Stimulated activated CD4-positive, alpha-beta T cell treated with anti-CD3 and anti-CD28 coated beads, Interleukin-4, amount 100 ng/mL, for 1 hour (primary cell): ENCODE measurements around the gene PAGE4.
A peak's percentile ranks its signal among the peaks of the same experiment; 100 is the strongest.

Experiments
- DNase-seq: peaks from one replicate; pipeline ENCODE4 v3.0.0-alpha.2; 2020

PAGE4 gene

DNA sequence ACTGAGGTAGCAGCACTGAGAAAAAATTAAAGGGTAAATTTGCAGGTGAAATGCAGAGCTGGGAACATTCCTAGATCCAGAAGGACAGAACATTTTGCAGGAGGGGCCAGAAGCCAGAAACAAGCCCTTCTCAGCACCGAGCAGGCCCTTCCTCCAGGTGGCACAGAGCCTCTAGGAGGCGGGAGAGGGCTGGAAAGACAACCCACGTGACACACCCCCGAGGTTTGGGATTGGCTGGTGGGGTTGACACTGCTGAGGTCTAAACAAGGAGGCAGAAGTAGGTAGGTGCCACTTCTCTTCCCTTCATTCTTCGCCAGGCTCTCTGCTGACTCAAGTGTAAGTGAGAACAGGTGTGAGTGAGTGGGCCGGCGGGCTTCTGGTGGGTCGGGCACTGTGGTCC lies at the start of gene PAGE4:
Gene PAGE4 (plus strand): TSS at position 288 of the 400 bp plus-strand sequence. CDS start 1,126 bp downstream, outside the sequence.
- no peak for DNase-seq

DNA sequence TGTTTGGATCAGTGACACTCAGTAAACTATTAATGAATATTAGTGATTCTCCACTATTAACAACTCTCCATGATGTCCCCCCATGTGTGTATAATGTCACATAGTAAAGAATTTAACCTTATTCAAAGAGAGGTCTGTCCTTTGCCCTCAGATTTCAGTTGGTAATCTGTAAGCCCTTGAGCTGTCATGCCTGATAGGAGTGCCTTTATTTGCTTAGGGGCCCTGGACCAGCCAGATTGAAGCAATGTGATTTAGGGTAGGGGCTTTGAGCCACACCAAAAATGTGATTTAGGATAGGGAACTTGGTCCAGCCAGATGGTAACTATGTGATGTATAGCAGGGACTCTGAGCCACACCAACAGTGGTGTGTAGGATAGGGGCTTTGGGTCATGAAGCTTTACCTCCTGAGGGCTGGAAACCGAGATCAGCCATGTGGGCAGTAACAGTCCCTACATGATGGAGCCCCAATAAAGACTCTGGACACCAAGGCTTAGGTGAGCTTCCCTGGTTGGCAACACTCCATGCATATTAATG lies 44.3 kb upstream of the PAGE4 start:
- DNase-seq = no peak

DNA sequence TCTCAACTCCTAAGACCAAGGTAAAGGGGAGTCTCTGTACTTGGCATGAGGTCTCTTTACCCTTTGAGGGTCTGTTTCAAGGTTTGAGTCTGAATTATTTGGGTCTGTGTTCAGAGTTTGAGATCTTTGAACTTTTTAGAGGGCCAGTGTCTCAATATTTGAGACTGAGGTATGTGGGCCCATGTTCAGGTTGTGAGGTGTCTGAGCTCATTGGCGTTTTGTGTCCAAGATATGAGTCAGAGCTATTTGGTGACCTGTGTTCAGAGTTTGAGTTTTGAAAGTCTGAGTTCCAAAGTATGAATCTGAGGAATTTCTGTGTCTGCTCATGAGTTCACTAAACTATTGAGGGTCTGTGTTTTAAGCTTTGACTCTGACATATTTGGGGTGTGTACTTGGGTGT lies 36.7 kb upstream of the PAGE4 start:
- DNase-seq = no peak

DNA sequence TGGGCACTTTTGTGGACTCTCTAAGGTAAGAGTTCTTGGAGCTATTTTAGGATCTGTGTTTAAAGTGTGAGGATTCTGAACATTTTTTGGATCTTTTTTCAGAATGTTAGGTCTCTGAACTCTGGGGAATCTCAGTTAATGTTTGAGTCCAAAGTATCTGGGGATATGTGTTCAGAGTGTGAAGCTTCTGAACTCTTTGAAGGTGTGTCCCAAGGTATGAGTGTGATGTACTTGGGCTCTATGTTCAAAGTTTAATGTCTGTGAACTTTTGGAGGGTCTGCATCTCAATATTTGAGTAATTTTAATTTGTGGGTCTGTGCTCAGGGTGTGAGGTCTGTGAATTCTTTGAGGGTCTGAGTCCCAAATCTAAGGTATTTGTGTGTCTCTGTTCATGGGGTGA lies 35.4 kb upstream of the PAGE4 start:
- no peak for DNase-seq

DNA sequence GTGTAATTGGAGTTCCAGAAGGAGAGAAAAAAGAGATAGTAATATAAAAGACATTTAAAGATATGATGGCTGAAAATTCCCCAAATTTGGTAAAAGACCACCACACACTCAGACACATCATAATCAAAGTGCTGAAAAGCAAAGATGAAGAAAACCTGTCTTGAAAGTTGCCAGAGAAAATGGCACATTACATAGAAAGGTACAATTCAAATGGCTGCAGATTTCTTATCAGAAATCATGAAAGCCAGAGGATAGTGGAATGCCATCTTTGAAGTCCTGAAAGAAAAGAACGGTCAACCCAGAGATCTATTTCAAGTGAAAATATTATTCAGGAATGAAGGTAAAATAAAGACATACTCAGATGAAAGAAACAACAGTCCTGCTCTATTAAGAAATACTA lies 29.3 kb upstream of the PAGE4 start:
- DNase-seq = no peak

- no peak for DNase-seq
These were observed 19.0 kb upstream of the PAGE4 start for GRCh38 chrX:49809891-49810632.

GRCh38 chrX:49812177-49812576 lies 16.9 kb upstream of the PAGE4 start:
- DNase-seq = no peak

- DNase-seq = no peak
These were observed 12.7 kb upstream of the PAGE4 start for GRCh38 chrX:49816435-49816834.

DNA sequence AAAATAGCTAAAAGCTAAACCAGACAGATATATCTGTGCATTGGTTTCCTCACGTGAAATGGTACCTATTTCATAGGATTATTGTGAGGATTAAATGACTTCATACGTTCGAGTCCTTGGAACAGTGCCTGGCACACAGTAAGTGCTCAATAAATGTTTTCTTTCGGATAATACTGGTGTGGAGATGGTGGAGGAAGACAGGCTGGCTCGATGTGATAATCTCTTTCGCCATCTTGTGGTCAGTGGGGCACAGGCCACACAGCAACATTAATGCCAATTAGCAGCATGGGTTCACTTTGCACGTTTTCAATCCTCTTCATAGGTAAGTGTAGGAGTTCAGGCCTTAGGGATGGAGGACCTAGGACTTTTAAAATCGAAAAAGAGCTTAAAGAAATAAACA lies 9.3 kb downstream of the PAGE4 start:
- no peak for DNase-seq

DNA sequence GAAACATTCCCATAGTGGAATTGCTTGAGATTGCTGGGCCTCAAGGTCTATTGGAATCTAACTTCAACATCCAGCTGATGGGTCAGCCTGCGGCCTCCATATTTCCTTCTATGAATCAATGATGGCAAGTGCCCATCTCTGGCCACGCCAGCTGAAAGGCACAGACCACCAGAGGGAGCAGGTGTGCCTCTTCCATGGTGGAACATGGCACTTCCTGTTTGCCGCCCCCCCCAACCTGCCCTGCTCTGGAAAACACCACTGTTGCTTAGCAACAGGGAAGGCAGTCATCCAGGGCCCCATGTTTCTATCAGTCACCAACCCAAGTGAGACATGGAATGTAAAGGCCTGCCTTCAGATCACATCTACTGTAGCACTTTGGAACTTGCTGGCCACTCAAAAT lies 11.6 kb downstream of the PAGE4 start:
- peak; percentile 49 for DNase-seq

DNA sequence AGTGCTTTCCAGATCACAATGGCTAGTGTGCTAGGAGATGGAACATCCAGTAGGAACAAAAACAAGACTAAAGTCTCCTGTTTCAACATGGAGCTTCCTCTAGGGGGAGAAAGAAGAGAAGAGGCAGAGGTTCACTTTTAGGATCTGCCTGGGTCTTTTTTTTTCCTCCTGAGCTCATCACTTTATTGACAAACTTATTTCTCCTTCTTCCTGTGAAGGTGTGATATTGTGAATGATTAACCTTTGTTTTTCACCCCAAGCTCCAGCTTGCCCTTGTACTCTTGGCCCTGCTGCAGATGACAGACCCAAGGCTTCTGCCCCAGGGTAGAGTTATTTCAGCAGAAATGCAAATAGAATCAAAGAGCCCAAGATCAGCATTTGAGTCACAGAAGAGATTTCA lies 13.5 kb downstream of the PAGE4 start:
- no peak for DNase-seq

- no peak for DNase-seq
These were observed 15.5 kb downstream of the PAGE4 start for GRCh38 chrX:49844611-49845010.

DNA sequence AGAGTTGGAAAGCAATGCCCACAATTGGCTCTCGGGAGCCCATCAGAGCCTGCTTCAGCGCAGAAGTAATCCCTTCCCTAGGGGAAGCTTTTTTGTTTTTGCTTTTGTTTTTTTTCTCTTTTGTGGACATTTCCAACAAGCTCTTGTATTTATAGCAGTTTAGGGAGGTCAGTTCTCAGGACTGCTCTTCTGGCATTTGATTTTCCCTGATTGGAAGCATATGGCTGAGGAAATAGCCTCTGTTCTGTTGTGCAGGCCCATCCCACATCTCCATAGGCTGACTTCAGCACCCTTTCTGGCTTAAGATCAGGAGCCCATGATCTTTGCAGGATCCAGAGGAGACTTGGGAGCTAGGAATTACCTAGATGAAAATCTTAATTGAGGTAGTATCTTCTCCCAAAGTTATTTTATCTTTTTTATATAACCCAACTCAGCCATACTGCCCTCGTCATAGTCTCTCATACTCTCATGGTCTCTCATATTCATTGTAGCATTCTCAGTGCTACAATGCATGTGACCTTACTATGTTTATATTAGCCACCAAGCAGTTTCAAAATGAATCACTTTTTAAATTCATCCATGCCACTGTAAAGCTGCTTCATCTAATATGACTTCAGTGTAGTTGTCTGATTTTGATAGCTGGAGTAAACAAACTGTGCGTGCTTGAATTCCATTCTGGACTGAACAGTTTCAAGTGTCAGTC lies 16.7 kb downstream of the PAGE4 start:
- no peak for DNase-seq

DNA sequence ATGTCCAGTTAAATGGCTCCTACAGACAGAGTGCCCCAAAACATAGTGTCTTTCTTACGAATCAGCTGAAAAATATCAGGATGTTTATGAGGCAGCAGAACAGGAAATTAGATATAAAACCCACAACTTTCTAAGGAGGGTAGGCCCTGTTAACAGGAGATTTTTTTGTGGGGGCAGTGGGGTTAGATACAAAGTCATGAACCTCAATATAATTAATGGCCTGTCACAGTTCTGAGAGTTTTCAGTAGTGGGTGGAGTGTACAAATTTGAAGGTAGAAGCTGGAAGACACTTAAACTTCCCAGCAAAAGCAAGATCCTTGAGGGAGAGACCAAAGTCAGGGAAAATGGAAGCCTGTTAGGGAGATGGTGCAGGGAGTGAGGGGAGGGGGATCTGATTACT lies 17.4 kb downstream of the PAGE4 start:
- DNase-seq = no peak

GRCh38 chrX:49848275-49848674 lies 19.2 kb downstream of the PAGE4 start:
- no peak for DNase-seq

DNA sequence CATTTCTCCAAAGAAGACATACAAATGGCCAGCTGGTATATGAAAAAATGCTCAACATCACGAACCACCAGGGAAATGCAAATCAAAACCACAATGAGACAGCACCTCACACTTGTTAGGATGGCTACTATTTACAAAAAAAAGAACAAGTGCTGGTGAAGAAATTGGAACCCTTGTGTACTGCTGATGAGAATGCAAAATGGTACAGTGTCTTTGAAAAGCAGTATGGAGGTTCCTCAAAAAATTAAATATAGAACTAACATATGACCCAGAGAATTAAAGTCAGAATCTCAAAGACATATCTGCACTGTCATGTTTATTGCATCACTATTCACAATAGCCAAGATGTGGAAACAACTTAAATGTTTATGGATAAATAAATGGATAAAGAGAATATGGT lies 20.9 kb downstream of the PAGE4 start:
- DNase-seq = no peak

DNA sequence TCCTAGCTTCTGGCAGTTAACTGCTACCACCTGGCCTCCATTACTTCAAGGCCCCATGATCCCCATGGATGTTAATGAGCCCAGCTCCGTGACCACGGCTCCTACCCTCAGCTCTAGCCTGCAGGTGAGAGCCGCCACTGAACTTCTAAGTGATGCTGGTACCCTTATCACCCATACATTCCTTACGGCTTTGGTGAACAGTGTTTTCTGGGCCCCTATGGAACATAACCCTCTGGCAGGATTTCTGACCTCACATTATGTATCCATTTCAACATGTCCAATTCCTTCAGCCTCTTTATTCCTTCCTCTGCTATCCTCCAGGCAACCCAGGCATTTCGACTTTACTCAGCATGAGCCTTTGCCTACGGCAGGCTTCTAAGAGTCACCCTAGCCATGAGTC lies 24.6 kb downstream of the PAGE4 start:
- DNase-seq = no peak

DNA sequence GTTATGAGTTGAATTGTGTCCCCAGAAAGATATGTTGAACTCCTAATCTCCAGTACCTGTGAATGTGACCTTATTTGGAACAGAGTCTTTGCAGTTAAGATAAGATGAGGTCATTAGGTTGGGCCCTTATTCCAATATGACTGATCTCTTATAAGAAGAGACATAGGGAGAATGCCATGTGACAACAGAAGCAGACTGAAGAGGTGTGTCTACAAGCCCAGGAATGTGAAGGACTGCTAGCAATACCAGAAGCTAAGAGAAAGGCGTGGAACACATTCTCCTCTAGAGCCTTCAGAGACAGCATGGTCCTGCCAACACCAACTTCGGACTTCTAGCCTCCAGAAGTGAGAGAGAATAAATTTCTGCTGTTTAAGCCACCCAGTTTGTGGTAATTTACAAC lies 27.7 kb downstream of the PAGE4 start:
- DNase-seq = no peak

DNA sequence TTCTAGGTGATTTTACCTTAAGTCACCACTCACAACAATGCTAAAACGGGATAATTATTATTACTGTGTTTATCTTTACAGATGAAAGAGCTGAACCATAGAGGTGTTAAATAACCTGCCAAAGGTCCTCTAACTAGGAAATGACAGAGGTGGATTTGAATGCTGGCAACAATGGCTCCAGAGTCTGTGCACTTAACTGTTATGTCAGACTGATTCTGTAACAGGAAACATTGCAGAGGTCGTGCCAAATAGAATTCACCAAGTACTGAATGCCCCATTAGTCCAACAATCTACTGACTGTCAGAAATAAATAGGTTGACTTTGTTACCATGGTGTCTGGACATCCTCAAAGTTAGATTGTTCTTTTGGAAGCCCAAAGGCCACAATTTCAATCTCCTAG lies 29.2 kb downstream of the PAGE4 start:
- DNase-seq = no peak

DNA sequence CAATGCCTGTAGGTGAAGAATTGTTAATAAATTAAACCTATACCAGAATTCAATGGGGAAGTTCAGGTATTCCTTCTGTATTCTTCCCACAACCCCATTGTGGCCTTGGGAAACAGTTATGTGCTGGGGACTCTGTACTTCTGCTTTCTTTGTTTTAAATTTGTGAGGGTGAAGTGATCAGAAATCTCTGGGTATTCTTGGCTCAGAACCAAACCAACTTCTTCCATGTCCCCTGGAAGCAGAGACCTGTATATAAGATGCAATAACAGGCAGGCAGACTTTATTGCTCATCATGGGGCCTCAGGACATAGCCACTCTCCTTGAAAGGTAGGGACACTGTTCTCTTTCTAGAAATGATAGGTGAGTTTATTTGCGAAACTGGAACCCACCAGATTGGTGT lies 30.4 kb downstream of the PAGE4 start:
- no peak for DNase-seq

DNA sequence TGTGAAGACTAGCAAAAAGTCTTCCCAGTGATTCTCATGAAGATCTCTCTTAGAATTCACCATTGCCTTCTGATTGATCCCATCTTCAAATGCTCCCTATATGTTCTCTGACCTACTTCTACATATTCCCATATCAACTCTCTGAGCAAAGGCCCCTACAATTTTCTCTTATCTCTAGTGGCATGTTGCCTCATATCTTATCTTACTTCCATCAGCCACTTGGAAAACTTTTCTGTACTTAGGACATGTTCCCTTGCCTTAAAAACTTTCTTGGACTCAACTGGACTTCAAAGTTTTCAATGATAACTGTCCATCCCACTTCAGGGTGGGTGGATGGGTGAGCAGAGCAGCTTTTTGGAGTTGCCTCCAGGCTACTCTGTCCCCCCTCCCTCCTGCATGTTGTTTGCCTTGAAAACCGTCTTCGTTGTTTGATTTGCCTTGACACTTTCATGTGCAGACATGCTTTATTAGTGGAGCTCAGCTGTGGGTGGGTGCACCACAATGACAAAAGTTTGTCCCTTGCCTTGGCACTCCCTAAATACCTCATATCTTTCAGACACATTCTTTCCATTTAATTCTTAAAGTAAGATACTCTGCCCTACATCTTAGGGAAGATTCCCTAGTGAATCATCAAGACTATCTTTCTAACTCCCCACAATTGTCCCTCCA lies 31.9 kb downstream of the PAGE4 start:
- DNase-seq = no peak

DNA sequence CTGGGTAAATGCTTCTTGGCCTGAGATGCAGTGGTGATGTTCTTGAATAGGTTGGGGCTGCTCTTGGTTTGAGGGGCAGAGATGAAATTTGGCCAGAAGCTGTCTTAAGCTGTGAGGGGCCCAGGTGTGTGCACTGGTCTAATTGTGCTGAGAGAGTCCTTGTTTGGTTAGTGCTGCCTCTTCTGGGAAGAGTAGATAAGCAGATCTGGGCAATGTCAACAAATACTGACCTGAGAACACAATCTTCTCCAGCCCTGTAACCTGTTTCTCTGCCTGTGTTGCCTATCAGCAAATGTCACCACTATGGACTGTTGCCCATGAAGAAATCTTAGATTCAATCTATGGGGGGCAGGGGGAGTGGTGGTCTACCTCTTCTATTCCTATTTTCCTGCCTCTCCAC lies 33.0 kb downstream of the PAGE4 start:
- DNase-seq = no peak

GRCh38 chrX:49868739-49869138 lies 39.6 kb downstream of the PAGE4 start:
- no peak for DNase-seq

DNA sequence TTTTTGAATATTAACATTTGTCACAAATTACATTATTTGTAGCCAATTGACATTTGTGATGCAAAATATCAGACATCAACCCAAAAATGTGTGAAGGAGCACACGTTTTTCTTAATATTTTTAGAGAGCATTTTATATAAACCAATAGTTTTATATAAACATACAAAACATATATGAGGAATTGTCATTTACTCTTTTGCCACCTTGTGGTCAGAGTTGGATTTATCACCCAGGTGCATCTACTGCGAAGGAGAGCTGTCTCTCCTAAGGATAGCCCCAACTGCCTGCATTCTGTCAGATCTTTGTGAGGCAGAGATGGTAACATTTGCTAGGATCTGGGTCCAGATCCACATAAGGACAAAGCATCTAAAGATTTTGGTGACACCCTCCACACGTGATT lies 47.6 kb downstream of the PAGE4 start:
- DNase-seq = no peak
